SK-N-SH (cell line): Measurements from ENCODE around the gene UBASH3B. TPM values are rescaled to one million over a fixed set of nuclear protein-coding genes. Genes with fewer than 3 reads are reported as not detected.

Experiments used
- CTCF ChIA-PET: fragments of 300-600, 350-600 bp; formaldehyde crosslinking; extraction: SDS; loops from one replicate; lab custom pipeline; 2021; lab: Yijun Ruan, JAX
- POLR2A ChIA-PET: fragments of 350-600 bp; sonication (Branson Sonifier 250); formaldehyde crosslinking; extraction: SDS; loops from one replicate; lab custom pipeline; 2020; ENCODE audit warnings: antibody characterized with exemption, inconsistent platforms; lab: Yijun Ruan, JAX
- DNase-seq: peaks from one replicate; pipeline ENCODE4 v3.0.0; 2012
- H2AFZ ChIP-seq: fragments of 200-600 bp; sonication (generic); 2 replicates; pipeline ENCODE4 v1.8.1; 2016; ENCODE audit warnings: antibody characterized with exemption, mild to moderate bottlenecking, low read depth
- H3F3A ChIP-seq: fragments of 200-600 bp; sonication (generic); replicated peaks from 2 replicates; pipeline ENCODE3; 2016; ENCODE audit warnings: antibody characterized with exemption, mild to moderate bottlenecking; ENCODE audit not compliant: insufficient read depth
- H3K27ac ChIP-seq, 2 experiments: fragments of 200-500 bp in 1 of 2; fragments of 200-600 bp in 1 of 2; sonication (Bioruptor generic) in 1 of 2; sonication (generic), shearing (Covaris generic) in 1 of 2; 2 replicates each; pipeline versions ENCODE4 v1.5.1 to v1.6.1; 2014 to 2016; ENCODE audit warnings: low read depth in 2 of 2, inconsistent platforms in 1 of 2, low read length in 1 of 2, mild to moderate bottlenecking in 1 of 2, mixed read lengths in 1 of 2
- H3K27me3 ChIP-seq: fragments of 200-600 bp; sonication (generic), shearing (Covaris generic); 2 replicates; pipeline ENCODE4 v1.6.1; 2016; ENCODE audit warnings: mixed run types; ENCODE audit not compliant: insufficient read depth
- H3K36me3 ChIP-seq, 2 experiments: fragments of 200-500 bp in 1 of 2; fragments of 200-600 bp in 1 of 2; sonication (Bioruptor generic) in 1 of 2; sonication (generic) in 1 of 2; replicated peaks in 1 of 2; 2 replicates each; pipeline versions ENCODE3 to v1.5.1; 2014 to 2016; ENCODE audit warnings: low read length in 1 of 2, mild to moderate bottlenecking in 1 of 2; ENCODE audit not compliant: insufficient read depth in 2 of 2, control insufficient read depth in 1 of 2
- H3K4me1 ChIP-seq, 2 experiments: fragments of 200-500 bp in 1 of 2; fragments of 200-600 bp in 1 of 2; sonication (Bioruptor generic) in 1 of 2; sonication (generic), shearing (Covaris generic) in 1 of 2; 2 replicates each; pipeline versions ENCODE4 v1.5.1 to v1.6.1; 2014 to 2016; ENCODE audit warnings: low read depth in 1 of 2, low read length in 1 of 2, mixed run types in 1 of 2; ENCODE audit not compliant: insufficient read depth in 2 of 2, control insufficient read depth in 1 of 2
- H3K4me2 ChIP-seq: fragments of 200-600 bp; sonication (generic), shearing (Covaris generic); 2 replicates; pipeline ENCODE4 v1.6.1; 2017; ENCODE audit warnings: mixed run types
- H3K4me3 ChIP-seq, 2 experiments: fragments of 200-500 bp in 1 of 2; fragments of 200-600 bp in 1 of 2; sonication (Bioruptor generic) in 1 of 2; sonication (generic), shearing (Covaris generic) in 1 of 2; 2 replicates each; pipeline versions ENCODE4 v1.5.1 to v1.8.1; 2014 to 2016; ENCODE audit warnings: low read depth in 2 of 2, inconsistent platforms in 1 of 2, low read length in 1 of 2, mild to moderate bottlenecking in 1 of 2, mixed read lengths in 1 of 2, moderate library complexity in 1 of 2
- H3K79me2 ChIP-seq: fragments of 200-600 bp; sonication (generic); 2 replicates; pipeline ENCODE4 v1.8.1; 2017; ENCODE audit warnings: mild to moderate bottlenecking; ENCODE audit not compliant: insufficient read depth
- H3K9ac ChIP-seq: fragments of 200-600 bp; sonication (generic); 2 replicates; pipeline ENCODE4 v1.6.1; 2017; ENCODE audit warnings: mixed run types
- H3K9me2 ChIP-seq: fragments of 200-600 bp; sonication (generic); 2 replicates; pipeline ENCODE4 v1.6.1; 2017; ENCODE audit warnings: mixed run types
- H3K9me3 ChIP-seq: fragments of 200-600 bp; sonication (generic); 2 replicates; pipeline ENCODE4 v1.6.1; 2017; ENCODE audit warnings: mixed run types, mild to moderate bottlenecking, moderate library complexity
- H4K20me1 ChIP-seq: fragments of 200-600 bp; sonication (generic); 2 replicates; pipeline ENCODE4 v1.6.1; 2017; ENCODE audit warnings: mild to moderate bottlenecking, mixed run types; ENCODE audit not compliant: insufficient read depth
- CHD2 ChIP-seq: fragments of 150-350 bp; IDR thresholded peaks from 2 replicates; pipeline ENCODE4 v1.6.1; 2018; ENCODE audit warnings: low read length; ENCODE audit not compliant: partially characterized antibody
- EZH2phosphoT487 ChIP-seq: fragments of 200-600 bp; sonication (generic); IDR thresholded peaks from 2 replicates; pipeline ENCODE4 v1.6.1; 2017; ENCODE audit warnings: low read depth, mixed run types, mild to moderate bottlenecking, antibody characterized with exemption, moderate library complexity, borderline replicate concordance
- FOSL2 ChIP-seq: IDR thresholded peaks from 2 replicates; pipeline ENCODE4 v1.4.0; 2012; ENCODE audit warnings: low read depth, mild to moderate bottlenecking, moderate library complexity, borderline replicate concordance
- FOXJ3 ChIP-seq: sonication (generic); formaldehyde crosslinking; IDR thresholded peaks from 2 replicates; pipeline ENCODE4 v1.5.1; 2020; ENCODE audit warnings: mild to moderate bottlenecking, missing genetic modification reagents
- GABPA ChIP-seq: IDR thresholded peaks from 2 replicates; pipeline ENCODE4 v1.4.0; 2012; ENCODE audit warnings: low read depth, mild to moderate bottlenecking
- IRF3 ChIP-seq: fragments of 150-350 bp; IDR thresholded peaks from 2 replicates; pipeline ENCODE4 v1.6.1; 2016; ENCODE audit warnings: mild to moderate bottlenecking, low read depth, low read length
- MAX ChIP-seq: IDR thresholded peaks from 2 replicates; pipeline ENCODE4 v1.4.0; 2012; ENCODE audit warnings: low read depth
- MEF2A ChIP-seq: IDR thresholded peaks from 2 replicates; pipeline ENCODE4 v1.4.0; 2012; ENCODE audit warnings: low read depth, borderline replicate concordance
- NRF1 ChIP-seq: IDR thresholded peaks from 2 replicates; pipeline ENCODE4 v1.6.1; 2012; ENCODE audit warnings: low read depth, mild to moderate bottlenecking, low read length
- PBX3 ChIP-seq: IDR thresholded peaks from 2 replicates; pipeline ENCODE4; 2012
- RFX5 ChIP-seq: IDR thresholded peaks from 2 replicates; pipeline ENCODE4 v1.6.1; 2012; ENCODE audit warnings: mild to moderate bottlenecking, improper control_type of control experiment, low read length
- SIN3A ChIP-seq: IDR thresholded peaks from 2 replicates; pipeline ENCODE4 v1.6.1; 2012; ENCODE audit warnings: low read depth, mild to moderate bottlenecking, low read length, moderate library complexity, borderline replicate concordance
- SMC3 ChIP-seq: IDR thresholded peaks from 2 replicates; pipeline ENCODE4 v1.6.1; 2012; ENCODE audit warnings: low read depth, low read length, improper control_type of control experiment
- TCF12 ChIP-seq: IDR thresholded peaks from 2 replicates; pipeline ENCODE4 v1.4.0; 2012
- TEAD4 ChIP-seq: IDR thresholded peaks from 2 replicates; pipeline ENCODE4 v1.4.0; 2012; ENCODE audit warnings: mild to moderate bottlenecking, borderline replicate concordance; ENCODE audit not compliant: insufficient read depth
- USF1 ChIP-seq: IDR thresholded peaks from 2 replicates; pipeline ENCODE4 v1.4.0; 2012; ENCODE audit warnings: low read depth, borderline replicate concordance
- USF2 ChIP-seq: fragments of 150-350 bp; IDR thresholded peaks from 2 replicates; pipeline ENCODE4 v1.6.1; 2017; ENCODE audit warnings: antibody characterized with exemption, low read length, low read depth, borderline replicate concordance
- WGBS: methylation state at CpG from one replicate; pipeline ENCODE4 v1.1.6; 2017; ENCODE audit warnings: low lambda C conversion rate; 5-methylcytosine and 5-hydroxymethylcytosine counted together
- polyA plus RNA-seq, 3 experiments: library from polyadenylated mRNA; depleted of rRNA; stranded (reverse); fragments of >200 nt; gene quantifications; 2 replicates each; pipeline ENCODE4 v1.2.3, GENCODE V29; 2012

Gene UBASH3B
- polyA plus RNA-seq, 1 of the 3 experiments (the other 2 are of a cell fraction): 10.4 TPM

GRCh38 chr11:122721964-122722266 is 66.4 kb downstream of the UBASH3B start:
- H3F3A ChIP-seq: peaks cover 24% of the 10 kb centered on the region
- DNase-seq: no peak
- H4K20me1 ChIP-seq: no peaks in the 10 kb centered on the region
- CTCF ChIA-PET: interaction anchor here (1.1 kb wide), 1 partner anchor 10 kb away, joined by 5 read pairs; no protein-coding TSS in a partner anchor
- H3K4me2 ChIP-seq: peak overlapping the region; percentile 64; the same call in 1 of the 2 replicates
- WGBS: 88% methylated on average over 2 of the region's 2 CpGs
- no peaks in the 10 kb centered on the region for H3K36me3 ChIP-seq
- H2AFZ ChIP-seq: no peak overlapping the region
- TF ChIP-seq USF1 (peak; percentile 56; the same call in 1 of the 2 replicates), SIN3A (no peak), MAX (peak; percentile 75; the same call in 1 of the 2 replicates), PBX3 (peak; percentile 28; the same call in 1 of the 2 replicates), FOSL2 (peak; percentile 70; the same call in 1 of the 2 replicates), GABPA (no peak), TCF12 (peak; percentile 75)
- no peak overlapping the region for H3K9ac ChIP-seq
- H3K4me1 ChIP-seq: peaks cover 3 to 26% of the 10 kb centered on the region in 2 experiments; a peak in 3 of 4 replicates
- H3K79me2 ChIP-seq: peaks cover 69% of the 10 kb centered on the region
- H3K4me3 ChIP-seq: no peak overlapping the region
- POLR2A ChIA-PET: no interaction called here
- H3K27me3 ChIP-seq: no peaks in the 10 kb centered on the region
- H3K27ac ChIP-seq: peak overlapping the region in 1 of 2 experiments; percentile 85; a peak in 2 of 4 replicates
- H3K9me2 ChIP-seq: no peaks in the 10 kb centered on the region
- no peaks in the 10 kb centered on the region for H3K9me3 ChIP-seq

- ChIA-PET POLR2A (no interaction called here), CTCF (interaction anchor here (0.8 kb wide), 1 partner anchor 11 kb away, joined by 3 read pairs; no protein-coding TSS in a partner anchor)
- Histone ChIP-seq H3K9me3 (no peaks in the 10 kb centered on the region), H2AFZ (no peak overlapping the region), H3F3A (peaks cover 24% of the 10 kb centered on the region), H3K4me1 (peaks cover 10 to 32% of the 10 kb centered on the region in 2 experiments; a peak in 3 of 4 replicates), H3K27me3 (no peaks in the 10 kb centered on the region), H3K4me3 (no peak overlapping the region), H3K9me2 (no peaks in the 10 kb centered on the region), H3K36me3 (no peaks in the 10 kb centered on the region), H3K9ac (no peak overlapping the region), H3K27ac (peak overlapping the region in 1 of 2 experiments; percentile 85; a peak in 1 of 4 replicates), H3K4me2 (0 out of 2 replicates have a peak overlapping the region, but pooled peaks have one; percentile 64), H4K20me1 (no peaks in the 10 kb centered on the region), H3K79me2 (peaks cover 68% of the 10 kb centered on the region)
- WGBS: 84% methylated on average over 4 of the region's 4 CpGs
- DNase-seq: no peak
- TF ChIP-seq FOXJ3 (CRISPR knock-in tag) (no peak), NRF1 (no peak), IRF3 (no peak), USF2 (no peak), CHD2 (no peak), PBX3 (no peak), RFX5 (no peak), TEAD4 (no peak), MAX (no peak), SMC3 (no peak), GABPA (no peak), MEF2A (no peak), EZH2phosphoT487 (no peak)
These were observed 67.6 kb downstream of the UBASH3B start for GRCh38 chr11:122723106-122723505.
